GM21529 (cell line): ENCODE measurements around the gene PRKCI.
"Not testable (repeated sequence)": the region's sequence is repeated elsewhere in the genome, so short reads cannot be mapped to it uniquely, and the experiment has no call there.

Experiments used
- ATAC-seq: cut with Tn5 transposase; IDR thresholded peaks from one replicate; pipeline ENCODE4 v1.9.1; 2021; ENCODE audit not compliant: unreplicated experiment

The PRKCI gene

DNA sequence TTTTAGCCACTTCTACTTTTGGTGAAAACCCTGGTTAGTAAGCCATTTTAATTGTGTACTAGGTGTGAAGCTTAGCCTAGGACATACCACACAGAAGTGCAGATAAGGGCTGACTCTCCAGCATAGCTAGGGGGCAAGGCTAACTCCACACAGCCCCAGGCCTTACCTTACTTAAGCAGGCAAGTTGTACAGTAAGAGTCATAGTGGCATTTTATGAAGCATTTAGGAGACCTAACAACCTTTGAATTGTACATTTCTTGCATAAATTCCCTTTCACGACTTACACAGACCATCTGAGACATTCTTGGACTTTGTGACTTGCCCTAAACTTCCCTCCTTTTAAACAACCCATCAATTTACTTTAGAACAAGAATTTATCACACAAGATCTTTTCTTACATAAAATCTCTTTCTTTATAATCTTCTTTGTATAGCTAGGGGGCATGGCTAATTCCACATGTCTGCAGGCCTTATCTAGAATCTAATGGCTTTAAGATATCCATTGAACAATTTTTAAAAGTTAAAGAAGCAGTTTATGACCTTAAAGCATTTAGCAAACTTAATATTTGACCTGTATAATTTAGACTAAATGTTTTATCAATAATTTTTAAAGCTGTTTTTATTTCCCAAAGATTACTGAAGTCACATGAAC, 116.6 kb downstream of the PRKCI start:
- no peak for ATAC-seq

DNA sequence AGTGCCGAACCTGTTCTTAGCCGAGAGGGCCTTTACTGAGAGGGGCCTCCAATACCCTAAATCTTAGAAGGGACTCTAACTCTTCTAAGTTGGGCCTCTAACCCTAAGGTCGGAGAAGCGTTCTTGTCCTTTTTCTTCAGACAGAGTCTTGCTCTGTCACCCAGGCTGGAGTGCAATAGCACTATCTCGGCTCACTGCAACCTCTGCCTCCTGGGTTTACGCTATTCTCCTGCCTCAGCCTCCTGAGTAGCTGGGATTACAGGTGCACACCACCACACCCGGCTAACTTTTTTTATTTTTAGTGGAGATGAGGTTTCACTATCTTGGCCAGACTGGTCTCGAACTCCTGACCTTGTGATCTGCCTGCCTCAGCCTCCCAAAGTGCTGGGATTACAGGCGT, 120.0 kb downstream of the PRKCI start:
- ATAC-seq: not testable (repeated sequence)

DNA sequence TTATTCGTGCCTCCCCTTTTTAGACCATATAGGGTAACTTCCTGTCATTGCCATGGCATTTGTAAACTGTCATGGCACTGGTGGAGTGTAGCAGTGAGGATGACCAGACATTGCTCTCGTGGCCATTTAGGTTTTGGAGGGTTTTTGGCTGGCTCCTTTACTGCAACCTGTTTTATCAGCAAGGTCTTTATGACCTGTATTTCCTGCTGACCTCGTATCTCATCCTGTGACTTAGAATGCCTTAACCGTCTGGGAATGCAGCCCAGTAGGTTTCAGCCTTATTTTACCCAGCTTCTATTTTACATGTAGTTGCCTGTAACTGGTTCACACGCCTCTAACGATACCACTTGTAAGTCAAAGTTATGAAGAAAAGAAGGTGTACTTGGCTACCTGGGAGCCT, 121.6 kb downstream of the PRKCI start:
- not testable (repeated sequence) for ATAC-seq

DNA sequence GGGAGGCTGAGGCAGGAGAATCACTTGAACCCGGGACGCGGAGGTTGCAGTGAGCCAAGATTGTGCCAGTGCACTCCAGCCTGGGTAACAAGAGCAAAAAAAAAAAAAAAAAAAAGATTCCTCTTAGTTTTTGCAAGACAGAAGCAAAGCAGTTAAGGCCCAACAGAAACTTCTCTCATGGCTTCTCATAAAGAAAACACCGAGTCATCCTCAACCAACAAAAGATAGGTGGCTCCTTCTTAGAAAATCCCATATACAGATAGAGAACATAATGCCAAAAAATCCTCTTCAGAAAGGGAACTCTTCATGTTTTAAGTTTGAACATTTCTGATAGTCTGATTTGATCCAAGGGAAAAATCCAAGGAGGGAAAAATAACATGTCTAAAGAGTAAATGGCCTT, 122.7 kb downstream of the PRKCI start:
- ATAC-seq: no peak

DNA sequence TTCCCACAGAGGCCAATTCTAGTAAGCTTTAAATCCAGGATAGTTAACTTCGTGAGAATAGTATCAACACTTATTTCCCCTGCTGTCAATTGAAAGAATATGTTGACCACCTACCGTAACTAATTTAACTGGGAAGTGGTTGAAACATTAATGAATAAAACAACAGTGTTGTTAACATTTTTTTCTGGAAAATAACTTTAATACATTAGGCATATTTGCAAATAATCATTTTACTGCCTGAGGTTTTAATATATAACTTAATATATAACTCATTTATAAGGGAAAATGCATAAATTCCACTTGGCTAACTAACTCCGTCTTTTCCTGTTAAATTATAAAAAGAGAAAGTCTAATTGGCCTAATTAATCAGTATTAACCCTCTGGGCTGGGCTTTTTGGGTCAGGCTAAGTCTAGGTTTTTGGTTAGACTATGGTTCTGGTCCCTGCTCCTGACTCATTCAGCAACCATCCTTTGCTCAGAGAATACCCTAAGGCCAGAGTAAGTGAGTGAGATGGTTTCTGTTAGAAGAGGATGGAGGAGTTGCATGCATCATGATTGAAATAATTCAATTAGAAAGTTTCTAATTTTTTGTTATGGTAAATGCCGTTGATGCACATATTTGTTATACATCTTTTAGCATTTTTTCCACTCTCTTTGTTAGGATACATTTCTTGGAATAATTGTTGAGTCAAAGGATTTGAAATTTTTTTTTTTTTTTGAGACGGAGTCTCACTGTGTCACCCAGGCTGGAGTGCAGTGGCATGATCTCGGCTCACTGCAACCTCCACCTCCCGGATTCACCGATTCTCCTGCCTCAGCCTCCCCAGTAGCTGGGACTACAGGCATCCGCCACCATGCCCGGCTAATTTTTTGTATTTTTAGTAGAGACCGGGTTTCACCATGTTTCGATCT, 124.5 kb downstream of the PRKCI start:
- ATAC-seq: no peak

DNA sequence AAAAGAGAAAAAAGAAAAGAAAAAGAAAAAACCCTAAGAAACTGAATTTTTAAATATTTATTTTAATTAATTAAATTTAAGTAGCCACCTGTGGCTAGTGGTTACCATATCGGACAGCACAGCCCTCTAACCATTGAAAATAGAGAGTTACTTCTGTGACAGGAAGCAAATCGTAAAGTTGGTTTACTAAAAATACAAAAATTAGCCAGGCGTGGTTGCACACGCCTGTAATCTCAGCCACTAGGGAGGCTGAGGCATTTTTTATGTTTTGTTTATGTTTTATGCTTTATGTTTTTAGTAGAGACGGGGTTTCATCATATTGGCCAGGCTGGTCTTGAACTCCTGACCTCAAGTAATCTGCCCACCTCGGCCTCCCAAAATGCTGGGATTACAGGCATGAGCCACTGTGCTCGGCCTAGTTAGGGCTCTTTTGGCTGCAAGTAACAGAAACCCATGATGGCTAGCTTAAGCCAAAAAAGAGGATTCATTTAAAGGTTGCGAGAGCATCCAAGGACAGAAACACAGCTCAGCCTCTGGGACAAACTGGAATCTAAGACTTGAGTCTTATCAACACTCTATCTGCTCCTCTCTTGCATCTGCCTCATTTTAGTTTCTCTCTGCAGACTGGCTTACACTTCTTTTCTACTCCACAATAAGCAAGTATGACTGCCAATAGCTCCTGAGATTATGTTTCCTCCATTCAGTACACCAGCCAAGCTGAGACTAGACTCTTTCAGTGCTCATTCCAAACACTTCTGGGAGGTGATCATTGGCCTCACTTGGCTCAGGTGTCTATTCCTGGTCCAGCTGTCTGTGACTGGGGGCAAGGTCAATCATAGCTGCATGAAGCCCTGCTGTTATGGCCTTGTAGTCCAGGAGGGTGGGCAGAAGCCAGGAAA, 128.5 kb downstream of the PRKCI start:
- ATAC-seq: peak; percentile 50

DNA sequence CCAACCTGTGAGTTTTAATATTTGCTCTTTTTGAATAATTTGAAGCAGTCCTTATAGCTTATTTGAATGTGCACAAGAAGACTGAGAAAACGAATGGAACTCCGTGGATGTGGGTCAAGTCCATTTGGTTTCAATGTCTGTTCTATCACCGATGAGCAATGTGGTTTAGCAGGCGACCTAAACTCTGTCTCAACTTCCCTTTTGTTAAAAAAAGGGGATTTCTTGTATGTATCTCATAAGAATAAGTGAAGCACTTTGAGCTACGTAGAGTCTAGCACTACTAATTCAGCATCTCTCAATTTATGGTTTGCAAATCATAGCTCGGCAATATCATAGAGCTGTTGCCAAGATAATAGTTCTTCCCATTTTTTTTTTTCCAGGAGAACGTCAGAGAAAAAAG, 130.7 kb downstream of the PRKCI start:
- ATAC-seq: peak; percentile 10

DNA sequence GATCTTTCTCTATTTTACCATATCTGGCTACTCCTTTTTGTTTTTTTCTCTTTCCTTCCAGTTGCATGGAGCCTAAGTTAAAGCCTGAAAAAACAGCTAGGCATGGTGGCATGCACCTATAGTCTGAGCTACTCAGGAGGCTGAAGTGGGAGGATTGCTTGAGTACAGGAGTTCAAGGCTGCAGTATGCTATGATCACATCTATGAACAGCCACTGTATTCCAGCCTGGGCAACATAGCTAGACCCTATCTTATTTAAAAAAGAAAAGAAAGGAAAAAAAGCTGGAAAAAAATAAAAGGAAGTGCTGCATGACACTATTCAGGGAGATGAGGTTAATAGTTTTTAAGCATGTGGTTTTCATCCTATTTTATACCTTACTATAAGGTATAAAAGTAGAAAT, 131.3 kb downstream of the PRKCI start:
- ATAC-seq: no peak

DNA sequence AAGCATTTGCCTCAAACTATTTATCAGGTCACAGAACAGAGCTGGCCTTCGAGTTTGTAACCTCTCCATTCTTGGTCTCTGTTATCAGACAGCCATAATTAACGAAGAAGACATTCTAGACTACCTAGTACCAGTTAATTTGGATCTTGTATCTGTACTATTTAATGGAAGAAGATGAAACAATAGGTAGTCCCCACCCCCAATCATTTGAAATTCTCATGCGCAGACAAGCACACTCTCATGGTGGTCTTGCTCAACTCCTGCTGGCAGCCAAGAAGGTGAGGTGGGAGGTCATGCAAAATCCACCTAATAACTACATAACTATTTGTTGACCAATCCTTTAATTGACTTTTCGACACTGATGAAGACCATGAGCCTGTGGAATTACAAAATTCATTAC, 132.5 kb downstream of the PRKCI start:
- no peak for ATAC-seq
